Stimulated activated memory B cell treated with anti-CD40 and anti-IgM and Interleukin-4, amounts not matched to agents 10 μg/mL and 1 μg/mL and 100 μg/mL, for 72 hours (primary cell): ENCODE data around the gene NFYA.
"Not testable (repeated sequence)": the region's sequence is repeated elsewhere in the genome, so short reads cannot be mapped to it uniquely, and the experiment has no call there.

Experiments
- ATAC-seq: fragments of 150-1000 bp; cut with Tn5 transposase; 2 replicates; pipeline ENCODE4 v1.10.0; 2021
- H3K27ac Mint-ChIP-seq: one replicate; pipeline ENCODE4 v1.8.0; 2022; ENCODE audit warnings: mild to moderate bottlenecking, mixed read lengths
- H3K27me3 Mint-ChIP-seq: one replicate; pipeline ENCODE4 v1.8.0; 2022; ENCODE audit warnings: mixed read lengths
- H3K36me3 Mint-ChIP-seq: one replicate; pipeline ENCODE4 v1.8.0; 2022; ENCODE audit warnings: mixed read lengths
- H3K4me1 Mint-ChIP-seq: one replicate; pipeline ENCODE4 v1.8.0; 2022; ENCODE audit warnings: mixed read lengths
- H3K4me3 Mint-ChIP-seq: one replicate; pipeline ENCODE4 v1.8.0; 2022; ENCODE audit warnings: mild to moderate bottlenecking, moderate library complexity, mixed read lengths
- H3K9me3 Mint-ChIP-seq: one replicate; pipeline ENCODE4 v1.8.0; 2022; ENCODE audit warnings: mixed read lengths

Gene NFYA

GRCh38 chr6:41100871-41101287 lies 28.1 kb downstream of the NFYA start:
- Mint-ChIP-seq H3K4me1 (no peaks in the 10 kb centered on the region), H3K4me3 (no peak overlapping the region), H3K27me3 (no peaks in the 10 kb centered on the region), H3K9me3 (no peaks in the 10 kb centered on the region), H3K36me3 (peaks cover 53% of the 10 kb centered on the region), H3K27ac (no peak overlapping the region)
- ATAC-seq, result no peak

DNA sequence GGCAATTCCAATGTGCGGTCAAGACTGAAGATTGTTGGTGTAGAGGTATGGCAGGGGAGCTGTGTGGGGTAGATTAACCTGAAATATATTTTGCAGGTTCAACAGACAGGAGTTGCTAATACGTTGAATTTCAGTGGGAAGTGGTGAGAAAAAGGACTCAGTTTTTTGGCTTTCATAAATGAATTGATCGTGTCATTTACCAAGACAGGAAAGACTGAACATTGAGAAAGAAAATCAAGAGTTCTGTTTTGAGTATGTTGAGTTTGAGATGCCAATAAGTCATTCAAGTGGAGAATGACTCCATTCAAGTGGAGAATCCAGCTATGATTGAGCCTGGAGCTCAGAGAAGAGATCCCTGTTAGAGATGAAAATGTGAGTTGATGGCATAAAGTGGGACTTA lies 31.1 kb downstream of the NFYA start:
- no peaks in the 10 kb centered on the region for H3K4me1 Mint-ChIP-seq
- H3K27me3 Mint-ChIP-seq, result no peaks in the 10 kb centered on the region
- no peak overlapping the region for H3K4me3 Mint-ChIP-seq
- H3K27ac Mint-ChIP-seq, result no peak overlapping the region
- no peaks in the 10 kb centered on the region for H3K9me3 Mint-ChIP-seq
- peaks cover 25% of the 10 kb centered on the region for H3K36me3 Mint-ChIP-seq
- ATAC-seq, result no peak

- Mint-ChIP-seq H3K27me3 (no peaks in the 10 kb centered on the region), H3K36me3 (peaks cover 6% of the 10 kb centered on the region), H3K9me3 (no peaks in the 10 kb centered on the region), H3K4me3 (no peak overlapping the region), H3K4me1 (no peaks in the 10 kb centered on the region), H3K27ac (no peak overlapping the region)
- no peak for ATAC-seq
These were observed 38.2 kb downstream of the NFYA start for GRCh38 chr6:41111017-41111416.

DNA sequence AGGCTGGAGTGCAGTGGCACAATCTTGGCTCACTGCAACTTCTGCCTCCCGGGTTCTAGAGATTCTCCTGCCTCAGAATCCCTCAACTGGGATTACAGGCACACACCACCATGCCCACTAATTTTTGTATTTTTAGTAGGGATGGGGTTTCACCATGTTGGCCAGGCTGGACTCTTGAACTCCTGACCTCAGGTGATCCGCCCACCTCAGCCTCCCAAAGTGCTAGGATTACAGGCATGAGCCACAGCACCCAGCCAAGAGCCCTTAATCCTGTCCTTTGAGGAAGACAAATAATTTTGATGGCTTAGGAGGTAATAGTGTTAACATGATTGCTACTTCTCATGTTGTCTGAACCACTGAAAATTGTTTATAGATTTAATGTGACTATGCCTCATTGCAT lies 42.3 kb downstream of the NFYA start:
- not testable (repeated sequence) for H3K4me1 Mint-ChIP-seq, ATAC-seq, H3K9me3 Mint-ChIP-seq, H3K27me3 Mint-ChIP-seq, H3K36me3 Mint-ChIP-seq, H3K4me3 Mint-ChIP-seq, H3K27ac Mint-ChIP-seq

DNA sequence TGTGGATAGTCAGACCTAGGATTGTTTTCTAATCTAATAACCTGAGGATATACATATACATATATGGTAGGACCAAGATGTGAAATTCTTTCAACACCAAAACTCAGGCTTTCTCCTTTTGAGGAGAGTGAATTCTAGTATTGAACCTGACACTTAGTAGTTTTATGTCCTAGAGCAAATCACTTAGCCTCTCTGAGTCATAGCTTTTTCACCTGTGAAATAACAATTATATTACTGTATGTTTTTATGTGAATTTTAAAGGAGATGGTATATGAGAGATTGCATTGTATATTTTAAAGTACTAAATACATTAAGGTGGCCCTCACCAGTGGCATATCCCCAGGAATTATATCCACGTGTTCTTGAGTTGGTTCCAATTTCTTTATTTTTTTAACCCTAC lies 46.7 kb downstream of the NFYA start:
- Mint-ChIP-seq H3K27ac (no peak overlapping the region), H3K4me3 (no peak overlapping the region), H3K27me3 (no peaks in the 10 kb centered on the region), H3K9me3 (no peaks in the 10 kb centered on the region), H3K36me3 (peaks cover 32% of the 10 kb centered on the region), H3K4me1 (no peaks in the 10 kb centered on the region)
- no peak for ATAC-seq

- no peak overlapping the region for H3K4me3 Mint-ChIP-seq
- H3K9me3 Mint-ChIP-seq, result no peaks in the 10 kb centered on the region
- H3K4me1 Mint-ChIP-seq, result no peaks in the 10 kb centered on the region
- no peak for ATAC-seq
- no peak overlapping the region for H3K27ac Mint-ChIP-seq
- peaks cover 32% of the 10 kb centered on the region for H3K36me3 Mint-ChIP-seq
- H3K27me3 Mint-ChIP-seq, result no peaks in the 10 kb centered on the region
These were observed 47.3 kb downstream of the NFYA start for GRCh38 chr6:41120058-41120457.

- Mint-ChIP-seq H3K4me1 (no peaks in the 10 kb centered on the region), H3K36me3 (peaks cover 34% of the 10 kb centered on the region), H3K4me3 (no peak overlapping the region), H3K9me3 (no peaks in the 10 kb centered on the region), H3K27ac (no peak overlapping the region), H3K27me3 (no peaks in the 10 kb centered on the region)
- no peak for ATAC-seq
These were observed 49.6 kb downstream of the NFYA start for GRCh38 chr6:41122373-41122772.

- no peaks in the 10 kb centered on the region for H3K27me3 Mint-ChIP-seq
- no peaks in the 10 kb centered on the region for H3K4me1 Mint-ChIP-seq
- H3K9me3 Mint-ChIP-seq, result no peaks in the 10 kb centered on the region
- H3K36me3 Mint-ChIP-seq, result peaks cover 33% of the 10 kb centered on the region
- no peak for ATAC-seq
- H3K27ac Mint-ChIP-seq, result no peak overlapping the region
- H3K4me3 Mint-ChIP-seq, result no peak overlapping the region
These were observed 50.1 kb downstream of the NFYA start for GRCh38 chr6:41122918-41123317.

DNA sequence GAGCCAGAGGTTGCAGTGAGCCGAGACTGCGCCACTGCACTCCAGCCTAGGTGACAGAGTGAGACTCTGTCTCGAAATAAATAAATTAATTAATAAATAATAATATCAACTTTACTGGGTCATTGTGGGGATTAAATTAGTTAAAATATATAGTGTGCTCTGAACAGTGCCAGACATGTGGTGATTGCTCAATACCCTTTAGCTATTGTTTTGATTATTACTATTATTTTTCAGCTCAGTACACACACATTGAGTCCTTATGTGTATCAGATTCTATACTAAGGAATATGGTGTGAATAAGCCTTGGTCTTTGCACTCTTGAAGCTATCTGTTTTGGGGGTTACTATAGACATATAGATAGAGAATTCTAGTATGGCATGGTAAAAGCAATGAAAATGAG lies 52.5 kb downstream of the NFYA start:
- H3K27me3 Mint-ChIP-seq, result no peaks in the 10 kb centered on the region
- H3K4me1 Mint-ChIP-seq, result no peaks in the 10 kb centered on the region
- peaks cover 27% of the 10 kb centered on the region for H3K36me3 Mint-ChIP-seq
- ATAC-seq, result no peak
- H3K9me3 Mint-ChIP-seq, result no peaks in the 10 kb centered on the region
- no peak overlapping the region for H3K27ac Mint-ChIP-seq
- no peak overlapping the region for H3K4me3 Mint-ChIP-seq

GRCh38 chr6:41132254-41132653 lies 59.5 kb downstream of the NFYA start:
- H3K9me3 Mint-ChIP-seq, result no peaks in the 10 kb centered on the region
- no peak overlapping the region for H3K4me3 Mint-ChIP-seq
- H3K27ac Mint-ChIP-seq, result no peak overlapping the region
- no peaks in the 10 kb centered on the region for H3K27me3 Mint-ChIP-seq
- no peaks in the 10 kb centered on the region for H3K4me1 Mint-ChIP-seq
- peaks cover 39% of the 10 kb centered on the region for H3K36me3 Mint-ChIP-seq
- no peak for ATAC-seq

DNA sequence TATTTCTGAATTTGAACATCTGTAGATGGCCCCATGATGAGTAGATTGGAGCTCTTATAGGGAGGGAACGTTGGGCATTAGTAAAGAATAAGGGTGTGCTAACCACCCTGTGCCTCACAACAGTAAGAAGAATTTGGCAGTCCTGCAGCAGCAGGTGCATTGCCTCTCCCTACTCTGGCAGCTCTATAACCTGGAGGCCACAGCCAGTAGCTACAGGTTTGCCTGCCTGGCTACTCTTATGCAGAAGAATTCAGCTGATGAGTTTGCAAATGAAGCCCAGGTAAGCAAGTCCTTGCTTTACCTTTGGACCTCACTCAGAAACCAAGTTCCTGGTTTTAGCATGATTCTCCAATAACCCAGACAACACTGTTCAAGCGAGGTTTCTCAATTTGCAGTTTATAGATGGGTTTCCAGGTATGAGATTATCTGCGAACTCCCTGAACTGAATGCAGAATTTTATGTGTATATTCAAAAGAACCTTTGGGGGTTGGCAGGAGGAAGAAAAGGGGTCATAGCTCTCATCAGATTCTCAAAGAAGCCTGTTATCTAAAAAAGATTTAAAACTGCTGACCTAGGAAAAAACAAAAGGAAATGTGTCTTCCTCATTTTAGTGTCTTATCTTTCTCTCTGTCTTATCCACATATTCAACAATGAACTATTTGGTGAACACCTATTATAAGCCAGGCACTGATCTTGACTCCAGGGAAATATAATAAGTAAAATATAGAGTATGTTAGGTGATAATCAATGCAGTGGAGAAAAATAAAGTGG lies 62.5 kb downstream of the NFYA start:
- Mint-ChIP-seq H3K27ac (no peak overlapping the region), H3K4me1 (no peaks in the 10 kb centered on the region), H3K9me3 (no peaks in the 10 kb centered on the region), H3K27me3 (no peaks in the 10 kb centered on the region), H3K4me3 (no peak overlapping the region), H3K36me3 (peaks cover 39% of the 10 kb centered on the region)
- no peak for ATAC-seq

DNA sequence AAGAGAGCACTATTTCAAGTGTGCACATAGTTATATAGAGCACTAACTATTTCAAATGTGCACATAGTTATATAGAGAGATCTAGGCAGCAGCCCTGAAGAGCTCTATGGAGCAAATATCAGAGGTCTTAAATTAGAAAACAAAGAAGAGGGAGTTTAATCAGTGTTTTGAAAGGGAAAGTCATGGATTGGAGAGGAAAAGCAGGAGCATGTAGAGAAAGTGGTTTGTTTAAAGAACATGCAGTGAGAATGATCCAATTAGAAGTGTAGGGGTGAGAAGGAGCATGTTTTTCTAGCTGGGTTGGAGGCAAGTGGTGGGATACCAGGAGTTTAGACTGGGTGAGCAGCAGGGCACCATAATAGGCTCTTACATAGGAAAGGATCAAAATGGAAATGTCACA lies 64.1 kb downstream of the NFYA start:
- H3K4me3 Mint-ChIP-seq, result no peak overlapping the region
- H3K36me3 Mint-ChIP-seq, result peaks cover 32% of the 10 kb centered on the region
- H3K4me1 Mint-ChIP-seq, result no peaks in the 10 kb centered on the region
- no peak overlapping the region for H3K27ac Mint-ChIP-seq
- H3K27me3 Mint-ChIP-seq, result no peaks in the 10 kb centered on the region
- no peaks in the 10 kb centered on the region for H3K9me3 Mint-ChIP-seq
- ATAC-seq, result no peak

GRCh38 chr6:41147917-41148316 lies 75.1 kb downstream of the NFYA start:
- no peaks in the 10 kb centered on the region for H3K9me3 Mint-ChIP-seq
- H3K4me1 Mint-ChIP-seq, result no peaks in the 10 kb centered on the region
- H3K27me3 Mint-ChIP-seq, result no peaks in the 10 kb centered on the region
- H3K27ac Mint-ChIP-seq, result no peak overlapping the region
- no peak for ATAC-seq
- H3K4me3 Mint-ChIP-seq, result no peak overlapping the region
- peaks cover 46% of the 10 kb centered on the region for H3K36me3 Mint-ChIP-seq
